ENCODE data around the gene FRYL. TPM values are rescaled to one million over a fixed set of nuclear protein-coding genes. Genes with fewer than 3 reads are reported as not detected.
A peak's percentile ranks its signal among the peaks of the same experiment; 100 is the strongest.

Gene FRYL
- polyA plus RNA-seq, 3 donors: 10.8 to 15.8 (median 14.4) TPM

GRCh38 chr4:48591372-48591771 lies 188.7 kb downstream of the FRYL start:
- DNase-seq: no peak
- Histone ChIP-seq H3K36me3 (replicated peaks in 1 of 2; ENCODE audit: control insufficient read depth in 1 of 2, insufficient read depth in 2 of 2, low read length in 2 of 2) (peaks cover 42 to 75% of the 10 kb centered on the region in 2 donors), H3K4me2 (replicated peaks; ENCODE audit: extremely low read depth, low read length, poor library complexity, severe bottlenecking) (no peak overlapping the region), H3K27me3 (ENCODE audit: control insufficient read depth in 2 of 2, insufficient read depth in 2 of 2, low read length in 2 of 2) (no peaks in the 10 kb centered on the region), H3K4me1 (ENCODE audit: control insufficient read depth in 1 of 2, insufficient read depth in 2 of 2, low read length in 2 of 2) (peaks cover 15 to 18% of the 10 kb centered on the region in 2 donors), H3K9ac (ENCODE audit: insufficient read depth, low read length, poor library complexity, severe bottlenecking) (no peak overlapping the region), H3K27ac (ENCODE audit: low read depth in 1 of 2, low read length in 2 of 2) (no peak overlapping the region), H4K20me1 (ENCODE audit: insufficient read depth, low read length) (peaks cover 4% of the 10 kb centered on the region), H3K9me3 (replicated peaks in 1 of 2; ENCODE audit: control insufficient read depth in 1 of 2, insufficient read depth in 1 of 2, low read length in 2 of 2) (no peaks in the 10 kb centered on the region), H3K4me3 (replicated peaks in 1 of 3; ENCODE audit: low read depth in 2 of 3, low read length in 3 of 3) (no peak overlapping the region), H3K79me2 (ENCODE audit: insufficient read depth, low read length) (no peaks in the 10 kb centered on the region), H2AFZ (ENCODE audit: insufficient read depth, low read depth, low read length, poor library complexity, severe bottlenecking) (no peak overlapping the region)
- 75% methylated on average over 1 of the region's 1 CpG for WGBS (ENCODE audit: insufficient coverage)
- Mint-ChIP-seq H3K36me3 (peaks cover 48 to 67% of the 10 kb centered on the region in 2 donors), H3K27ac (peak overlapping the region in 3 of 7 donors; percentile 1 to 61 (median 31)), H3K4me1 (peaks cover 12% of the 10 kb centered on the region), H3K9me3 (no peaks in the 10 kb centered on the region), H3K27me3 (ENCODE audit: low read depth in 3 of 3) (peaks cover 0 to 4% (median 0%) of the 10 kb centered on the region in 3 donors), H3K4me3 (no peak overlapping the region)
- intact Hi-C loops (cut with micrococcal nuclease): no loop called here
- no peak for TF ChIP-seq CTCF (IDR thresholded peaks at IDR 0.05)

GRCh38 chr4:48590884-48591283 lies 189.2 kb downstream of the FRYL start:
- H3K27me3 Mint-ChIP-seq (ENCODE audit: low read depth in 3 of 3): peaks cover 0 to 4% (median 0%) of the 10 kb centered on the region in 3 donors
- Histone ChIP-seq H3K9ac (ENCODE audit: insufficient read depth, low read length, poor library complexity, severe bottlenecking) (no peak overlapping the region), H2AFZ (ENCODE audit: insufficient read depth, low read depth, low read length, poor library complexity, severe bottlenecking) (no peak overlapping the region), H3K9me3 (replicated peaks in 1 of 2; ENCODE audit: control insufficient read depth in 1 of 2, insufficient read depth in 1 of 2, low read length in 2 of 2) (no peaks in the 10 kb centered on the region), H3K4me3 (replicated peaks in 1 of 3; ENCODE audit: low read depth in 2 of 3, low read length in 3 of 3) (no peak overlapping the region), H3K27me3 (ENCODE audit: control insufficient read depth in 2 of 2, insufficient read depth in 2 of 2, low read length in 2 of 2) (no peaks in the 10 kb centered on the region), H4K20me1 (ENCODE audit: insufficient read depth, low read length) (peaks cover 4% of the 10 kb centered on the region), H3K4me2 (replicated peaks; ENCODE audit: extremely low read depth, low read length, poor library complexity, severe bottlenecking) (no peak overlapping the region), H3K79me2 (ENCODE audit: insufficient read depth, low read length) (no peaks in the 10 kb centered on the region), H3K4me1 (ENCODE audit: control insufficient read depth in 1 of 2, insufficient read depth in 2 of 2, low read length in 2 of 2) (peaks cover 15 to 18% of the 10 kb centered on the region in 2 donors), H3K27ac (ENCODE audit: low read depth in 1 of 2, low read length in 2 of 2) (peak overlapping the region in 1 of 2 donors; percentile 2), H3K36me3 (replicated peaks in 1 of 2; ENCODE audit: control insufficient read depth in 1 of 2, insufficient read depth in 2 of 2, low read length in 2 of 2) (peaks cover 42 to 77% of the 10 kb centered on the region in 2 donors)
- H3K4me1 Mint-ChIP-seq: peaks cover 12% of the 10 kb centered on the region
- no peak for TF ChIP-seq CTCF (IDR thresholded peaks at IDR 0.05)
- intact Hi-C loops (cut with micrococcal nuclease): no loop called here
- H3K36me3 Mint-ChIP-seq: peaks cover 53 to 70% of the 10 kb centered on the region in 2 donors
- H3K27ac Mint-ChIP-seq: peak overlapping the region in 2 of 7 donors; percentile 21 to 31
- no peak overlapping the region for H3K4me3 Mint-ChIP-seq
- H3K9me3 Mint-ChIP-seq: no peaks in the 10 kb centered on the region
- DNase-seq: no peak
- 90% methylated on average over 2 of the region's 2 CpGs for WGBS (ENCODE audit: insufficient coverage)

All from CD14-positive monocyte (primary cell).